Stimulated activated CD4-positive, alpha-beta T cell treated with anti-CD3 and anti-CD28 coated beads, Interleukin-15, amount 100 ng/mL, for 24 hours (primary cell): ENCODE data around the gene FSCN2.
A peak's percentile ranks its signal among the peaks of the same experiment; 100 is the strongest.

Source experiments
- DNase-seq: peaks from one replicate; pipeline ENCODE4 v3.0.0-alpha.2; 2020

The FSCN2 gene

DNA sequence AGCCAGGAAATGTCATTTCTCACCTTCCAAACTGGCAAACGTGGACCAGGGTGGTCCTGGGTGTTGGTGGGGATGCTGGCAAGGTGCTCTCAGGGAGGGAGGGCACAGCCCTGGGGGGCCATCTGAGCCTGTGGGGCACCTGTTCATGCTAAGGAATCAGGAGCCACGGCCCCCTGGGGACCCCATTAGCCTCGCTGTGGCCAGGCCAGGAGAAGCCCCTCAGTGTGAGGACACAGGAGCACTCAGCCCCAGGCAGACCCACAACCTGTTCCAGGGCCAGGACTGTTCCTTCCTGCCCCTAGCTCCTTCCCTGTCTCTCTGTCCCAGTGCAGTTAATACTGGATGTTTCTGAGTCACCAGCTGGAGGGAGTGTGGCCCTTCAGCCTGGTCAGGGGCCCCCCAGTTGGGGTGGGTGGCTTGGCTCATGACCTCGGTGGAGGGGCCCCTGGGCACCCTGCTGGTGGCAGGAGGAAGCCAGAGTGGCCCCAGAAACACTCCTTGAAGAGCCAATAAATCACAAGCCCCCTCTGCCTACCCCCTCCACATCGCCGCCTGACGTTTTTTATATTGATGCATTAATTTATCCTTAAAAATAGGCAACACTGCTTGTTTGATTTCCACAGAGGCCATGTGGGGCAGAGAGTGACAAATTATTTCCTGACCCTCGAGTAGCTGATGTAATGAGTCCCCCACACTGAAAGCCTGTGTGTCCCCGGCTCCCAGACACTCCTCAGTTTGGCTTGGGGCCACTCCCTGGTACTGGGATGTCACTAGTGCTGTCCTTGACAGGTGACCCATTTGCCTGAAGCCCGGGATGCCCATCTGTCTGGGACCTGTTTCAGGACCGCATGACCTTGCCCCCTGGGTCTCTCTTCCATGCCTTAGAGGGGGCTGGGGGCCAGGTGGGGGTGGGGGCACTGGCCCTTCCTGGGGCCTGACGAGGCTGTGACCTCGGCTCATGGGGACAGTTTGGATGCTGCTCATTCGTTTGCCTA is 37.9 kb upstream of the FSCN2 start:
- DNase-seq = no peak

GRCh38 chr17:81491181-81491581 is 37.0 kb upstream of the FSCN2 start:
- no peak for DNase-seq

DNA sequence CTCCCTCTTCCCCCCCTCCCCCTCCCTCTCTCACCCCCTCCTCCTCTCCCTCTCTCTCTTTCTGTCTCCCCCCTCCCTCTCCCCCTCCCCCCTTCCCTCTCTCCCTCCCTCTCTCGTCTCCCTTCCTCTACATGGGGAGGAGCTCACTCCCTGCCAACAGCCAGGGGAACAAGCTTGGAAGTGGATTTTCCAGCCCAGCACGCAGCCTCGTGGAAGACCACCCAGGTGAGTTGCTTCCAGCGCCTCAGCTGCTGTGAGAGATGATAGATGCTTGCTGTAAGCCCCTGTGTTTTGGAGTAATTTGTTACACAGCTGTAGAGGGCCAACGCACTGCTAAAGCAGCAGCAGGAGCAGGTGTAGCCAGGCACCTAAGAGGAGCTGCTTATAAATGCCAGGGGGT is 36.4 kb upstream of the FSCN2 start:
- DNase-seq = no peak

- no peak for DNase-seq
Measured at GRCh38 chr17:81492202-81492601, 36.0 kb upstream of the FSCN2 start.

DNA sequence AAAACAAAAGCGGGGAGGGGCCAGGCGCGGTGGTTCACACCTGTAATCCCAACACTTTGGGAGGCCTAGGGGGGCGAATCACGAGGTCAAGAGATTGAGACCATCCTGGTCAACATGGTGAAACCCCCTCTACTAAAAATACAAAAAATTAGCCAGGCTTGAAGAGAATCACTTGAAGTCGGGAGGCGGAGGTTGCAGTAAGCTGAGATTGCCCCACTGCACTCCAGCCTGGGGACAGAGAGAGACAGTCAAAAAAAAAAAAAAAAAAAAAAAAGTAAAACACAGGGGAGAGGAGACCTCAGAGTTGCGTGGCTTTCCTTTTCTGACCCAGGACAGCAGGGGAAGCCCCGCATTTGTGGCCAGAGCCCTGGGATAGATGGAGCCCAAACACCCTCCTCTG is 35.5 kb upstream of the FSCN2 start:
- no peak for DNase-seq

GRCh38 chr17:81493198-81494038 is 34.8 kb upstream of the FSCN2 start:
- DNase-seq = no peak

DNA sequence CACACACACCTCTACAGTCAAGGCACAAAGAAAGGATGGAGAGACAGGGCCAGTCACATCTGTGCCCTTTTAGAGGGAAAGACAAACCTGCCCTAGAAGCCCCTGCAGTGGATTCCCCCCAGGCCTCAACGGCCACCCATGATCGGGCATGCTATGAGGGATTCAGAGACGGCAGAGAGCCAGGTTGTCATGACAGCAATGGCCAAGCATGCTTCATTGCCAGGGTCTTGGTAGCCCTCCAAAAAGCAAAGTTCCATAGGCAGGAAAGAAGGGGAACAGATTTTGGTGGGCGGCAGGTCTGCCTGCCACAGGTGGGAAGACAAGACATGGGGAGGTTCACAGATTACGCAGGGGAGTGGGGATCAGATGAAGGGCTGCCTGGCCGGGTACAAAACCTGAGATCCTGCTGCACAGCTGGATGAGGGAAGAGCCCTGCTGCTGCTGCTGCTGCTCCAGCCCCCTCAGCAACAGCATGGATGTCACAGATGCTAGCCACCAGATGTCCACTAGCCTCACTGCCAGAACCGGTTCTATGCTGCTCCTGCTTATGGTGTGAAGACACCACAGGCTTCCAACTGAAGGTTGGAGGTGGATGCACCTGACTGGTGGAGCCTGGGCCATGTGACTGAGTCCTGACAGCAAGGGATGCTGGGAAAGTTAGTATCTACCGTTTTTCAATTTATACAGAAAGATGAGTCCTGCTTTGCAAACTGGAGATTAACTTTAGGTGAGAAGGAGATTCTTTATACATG is 33.4 kb upstream of the FSCN2 start:
- DNase-seq = no peak

DNA sequence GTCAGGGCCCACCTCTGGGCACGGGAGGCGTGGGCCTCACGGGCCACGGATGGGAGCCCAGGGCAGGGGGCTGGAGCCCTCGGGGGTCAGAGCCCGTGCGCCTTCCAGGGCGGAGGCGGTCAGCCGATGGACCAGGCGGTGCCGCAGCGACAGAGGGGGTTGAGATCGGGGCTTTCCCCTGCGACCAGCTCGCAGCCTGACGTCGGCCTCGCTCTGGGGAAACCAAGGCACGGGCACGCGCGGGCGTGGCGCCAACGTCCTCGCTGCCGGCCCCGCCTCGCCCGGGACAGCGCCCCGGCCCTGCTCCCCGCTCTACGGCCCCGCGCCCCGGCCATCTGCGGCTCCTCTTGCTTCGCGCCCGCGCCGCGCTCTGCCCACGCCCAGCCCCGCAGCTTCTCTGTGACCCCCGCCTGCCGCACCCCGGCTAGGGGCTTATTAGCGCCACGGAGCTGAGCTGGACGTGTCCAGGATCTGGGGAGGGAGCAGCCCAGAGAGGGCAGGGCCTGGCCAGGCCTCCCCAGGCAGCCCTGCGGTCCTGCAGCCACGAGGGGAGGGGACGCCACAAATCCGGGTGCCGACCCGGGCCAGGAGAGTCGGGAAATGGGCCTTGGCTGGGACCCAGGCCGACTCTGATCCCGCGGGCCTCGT is 29.1 kb upstream of the FSCN2 start:
- DNase-seq = no peak

DNA sequence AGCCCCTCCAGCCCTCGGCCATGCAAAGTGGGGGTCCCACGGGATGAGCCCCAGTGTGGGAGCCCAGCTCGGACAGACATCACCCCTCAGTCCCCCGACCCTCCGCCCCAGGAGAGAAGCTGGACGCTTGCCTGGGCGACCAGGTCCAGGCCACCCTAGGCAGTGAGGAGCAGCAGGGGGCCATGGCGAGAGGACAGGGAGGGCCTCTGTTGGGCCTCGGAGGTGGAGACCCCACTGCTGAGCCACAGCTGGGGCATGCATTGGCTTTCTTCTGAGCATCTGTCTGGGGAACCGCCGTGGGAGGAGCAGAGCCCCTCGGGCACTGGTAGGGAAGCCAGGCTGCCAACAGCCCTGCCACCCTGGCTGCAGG is 28.6 kb upstream of the FSCN2 start:
- DNase-seq = no peak

DNA sequence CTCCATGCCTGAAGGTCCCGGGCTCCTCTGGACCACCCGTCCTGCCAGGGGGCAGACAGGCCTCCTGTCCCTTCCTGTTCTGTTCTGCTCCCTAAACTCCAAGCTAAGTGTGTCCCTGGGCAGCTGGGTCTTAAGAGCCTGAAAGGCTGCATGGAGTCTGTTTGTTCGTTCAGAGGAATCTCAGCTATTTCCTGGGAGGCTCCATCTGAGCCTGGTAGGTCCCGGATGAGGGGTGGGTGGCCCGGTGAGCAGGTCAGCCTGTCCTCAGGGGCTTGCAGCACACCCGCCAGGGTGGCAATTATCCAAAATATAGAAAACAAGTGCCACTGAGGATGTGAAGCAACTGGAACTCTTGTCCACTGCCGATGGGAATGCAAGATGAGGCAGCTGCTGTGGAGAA is 28.1 kb upstream of the FSCN2 start:
- no peak for DNase-seq

DNA sequence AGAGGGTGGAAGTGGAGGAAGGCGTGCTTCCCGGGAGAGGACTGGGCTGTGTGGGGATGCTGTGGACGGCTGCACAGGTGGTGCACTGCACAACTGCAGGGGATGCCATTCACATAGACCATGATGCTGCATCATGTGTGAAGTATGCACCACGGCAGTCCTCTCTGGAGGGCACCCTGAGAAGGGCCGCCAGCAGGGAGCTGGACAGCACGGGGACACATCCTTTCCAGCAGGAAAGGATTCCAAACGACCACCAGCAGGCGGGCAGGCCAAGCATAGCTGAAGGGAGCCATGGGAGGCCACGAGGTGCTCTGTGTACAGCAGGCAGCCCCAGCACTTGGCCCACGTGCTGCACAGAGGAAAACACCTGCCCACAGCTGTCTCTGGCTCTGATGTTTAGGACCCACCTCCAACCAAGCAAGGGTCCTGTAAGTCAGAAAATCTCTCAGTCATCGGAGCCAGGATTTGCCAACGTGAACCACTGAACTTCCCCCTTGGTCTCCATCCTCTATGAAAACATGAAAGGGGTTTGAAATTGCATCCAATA is 25.6 kb upstream of the FSCN2 start:
- DNase-seq = no peak

DNA sequence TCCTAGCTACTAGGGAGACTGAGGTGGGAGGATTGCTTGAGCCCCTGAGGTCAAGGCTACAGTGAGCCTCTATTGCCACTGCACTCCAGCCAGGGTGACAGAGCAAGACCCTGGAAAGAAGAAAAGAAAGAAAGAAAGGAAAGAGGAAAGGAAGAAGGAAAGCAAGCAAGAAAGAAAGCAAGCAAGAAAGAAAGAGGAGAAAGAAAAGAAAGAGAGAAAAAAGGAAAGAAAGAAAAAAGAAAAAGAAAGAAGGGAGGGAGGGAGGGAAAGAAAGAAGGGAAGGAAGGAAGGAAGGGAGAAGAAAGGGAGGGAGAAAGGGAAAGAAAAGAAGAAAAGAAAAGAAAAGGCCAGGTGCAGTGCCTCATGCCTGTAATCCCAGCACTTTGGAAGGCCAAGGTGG is 24.6 kb upstream of the FSCN2 start:
- no peak for DNase-seq

DNA sequence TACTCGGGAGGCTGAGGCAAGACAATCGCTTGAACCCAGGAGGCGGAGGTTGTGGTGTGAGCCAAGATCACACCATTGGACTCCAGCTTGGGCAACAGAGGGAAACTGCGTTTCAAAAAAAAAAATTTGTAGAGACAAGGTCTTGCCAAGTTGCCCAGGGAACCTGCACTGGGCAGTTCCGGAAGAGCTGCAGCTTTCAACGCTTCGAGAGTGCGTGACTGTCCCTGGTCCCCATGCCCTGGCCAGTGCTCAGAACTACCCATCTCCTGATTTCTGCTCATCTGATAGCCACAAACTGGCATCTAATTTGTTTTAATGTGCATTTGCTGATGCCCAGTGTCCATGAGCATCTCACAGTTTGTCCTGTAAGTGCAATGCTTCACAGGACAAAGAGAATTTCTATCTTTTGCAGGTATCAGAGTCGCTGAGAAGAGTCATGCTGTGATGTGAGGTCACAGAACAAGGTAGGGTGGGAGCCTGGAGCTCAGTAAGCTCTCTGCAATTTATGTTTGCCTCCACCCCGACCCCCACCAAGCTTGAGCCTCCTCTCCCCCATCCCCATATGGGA is 19.5 kb upstream of the FSCN2 start:
- peak; percentile 40 for DNase-seq

- peak; percentile 47 for DNase-seq
Measured at GRCh38 chr17:81509207-81509971, 18.8 kb upstream of the FSCN2 start.

- no peak for DNase-seq
Measured at GRCh38 chr17:81509972-81510784, 18.0 kb upstream of the FSCN2 start.

DNA sequence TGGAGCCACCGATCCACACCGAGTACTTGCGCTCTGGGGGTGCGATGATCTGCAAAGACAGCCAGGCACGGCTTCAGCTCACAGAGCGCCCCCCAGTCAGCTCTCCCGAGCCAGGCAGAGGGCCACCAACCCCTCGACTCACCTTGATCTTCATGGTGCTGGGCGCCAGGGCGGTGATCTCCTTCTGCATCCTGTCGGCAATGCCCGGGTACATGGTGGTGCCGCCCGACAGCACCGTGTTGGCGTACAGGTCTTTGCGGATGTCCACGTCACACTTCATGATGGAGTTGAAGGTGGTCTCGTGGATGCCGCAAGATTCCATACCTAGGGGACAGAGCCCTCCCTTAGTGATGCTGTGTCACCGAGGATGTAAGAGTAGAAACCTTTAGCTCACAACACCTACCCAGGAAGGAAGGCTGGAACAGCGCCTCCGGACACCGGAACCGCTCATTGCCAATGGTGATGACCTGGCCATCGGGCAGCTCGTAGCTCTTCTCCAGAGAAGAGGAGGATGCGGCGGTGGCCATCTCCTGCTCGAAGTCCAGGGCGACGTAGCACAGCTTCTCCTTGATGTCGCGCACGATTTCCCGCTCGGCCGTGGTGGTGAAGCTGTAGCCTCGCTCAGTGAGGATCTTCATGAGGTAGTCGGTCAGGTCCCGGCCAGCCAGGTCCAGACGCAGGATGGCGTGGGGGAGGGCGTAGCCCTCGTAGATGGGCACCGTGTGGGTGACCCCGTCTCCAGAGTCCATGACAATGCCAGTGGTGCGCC is 17.2 kb upstream of the FSCN2 start:
- DNase-seq = peak; percentile 52

DNA sequence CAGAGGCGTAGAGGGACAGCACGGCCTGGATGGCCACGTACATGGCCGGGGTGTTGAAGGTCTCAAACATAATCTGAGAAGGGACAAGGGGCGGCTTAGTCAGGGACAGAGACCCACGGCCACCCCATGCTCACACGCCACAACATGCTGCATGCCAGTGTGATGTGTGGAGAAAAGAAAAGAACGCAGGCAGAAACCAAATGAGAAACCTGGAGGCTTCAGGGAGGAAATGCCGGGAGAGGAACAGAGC is 16.7 kb upstream of the FSCN2 start:
- no peak for DNase-seq

DNA sequence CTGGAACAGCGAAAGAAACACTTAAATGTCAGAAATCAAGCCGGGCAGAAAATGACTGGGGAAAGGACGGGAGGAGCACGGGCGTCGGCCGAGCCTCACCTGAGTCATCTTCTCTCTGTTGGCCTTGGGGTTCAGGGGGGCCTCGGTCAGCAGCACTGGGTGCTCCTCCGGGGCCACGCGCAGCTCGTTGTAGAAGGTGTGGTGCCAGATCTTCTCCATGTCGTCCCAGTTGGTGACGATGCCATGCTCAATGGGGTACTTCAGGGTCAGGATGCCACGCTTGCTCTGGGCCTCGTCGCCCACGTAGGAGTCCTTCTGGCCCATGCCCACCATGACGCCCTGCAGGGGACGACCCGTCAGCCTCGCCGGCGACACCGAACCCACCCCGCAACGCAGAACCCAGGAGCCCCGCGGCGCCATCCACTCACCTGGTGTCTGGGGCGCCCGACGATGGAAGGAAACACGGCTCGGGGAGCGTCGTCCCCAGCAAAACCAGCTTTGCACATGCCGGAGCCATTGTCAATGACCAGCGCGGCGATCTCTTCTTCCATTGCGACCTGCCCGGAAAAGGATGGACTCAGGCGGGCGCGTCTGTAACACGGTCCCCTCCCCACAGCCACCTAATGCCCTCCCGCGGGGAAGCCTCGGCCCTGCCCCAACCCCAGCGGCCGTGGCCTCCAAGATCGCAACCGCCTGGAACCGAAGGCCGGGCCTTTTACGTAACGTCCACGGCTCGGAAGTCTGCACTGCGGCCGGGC is 16.2 kb upstream of the FSCN2 start:
- peak; percentile 68 for DNase-seq
